Gastroesophageal sphincter (tissue), 3 donors: Measurements from ENCODE around the gene MEF2C.

Experiments used
- EP300 ChIP-seq: sonication (generic); formaldehyde crosslinking; IDR thresholded peaks from one replicate; pipeline ENCODE4 v1.6.1; 2017; ENCODE audit warnings: antibody characterized with exemption, mild to moderate bottlenecking
- POLR2A ChIP-seq, 2 donors: fragments of 450-650 bp; IDR thresholded peaks; one replicate each; pipeline ENCODE4 v1.6.1; 2017; ENCODE audit warnings: antibody characterized with exemption in 2 of 2, mild to moderate bottlenecking in 2 of 2, moderate library complexity in 1 of 2
- POLR2AphosphoS5 ChIP-seq: sonication (generic); formaldehyde crosslinking; IDR thresholded peaks from one replicate; pipeline ENCODE4 v1.6.1; 2017; ENCODE audit warnings: antibody characterized with exemption
- TF ChIP-seq, protein P1 (sequence below), 4 experiments: fragments of 200-600 bp in 2 of 4; fragments of 450-650 bp in 2 of 4; sonication (generic) in 1 of 4; IDR thresholded peaks; one replicate each; pipeline ENCODE4 v1.5.1; 2017 to 2019; ENCODE audit warnings: antibody characterized with exemption in 4 of 4, mild to moderate bottlenecking in 2 of 4, moderate library complexity in 2 of 4

DNA sequence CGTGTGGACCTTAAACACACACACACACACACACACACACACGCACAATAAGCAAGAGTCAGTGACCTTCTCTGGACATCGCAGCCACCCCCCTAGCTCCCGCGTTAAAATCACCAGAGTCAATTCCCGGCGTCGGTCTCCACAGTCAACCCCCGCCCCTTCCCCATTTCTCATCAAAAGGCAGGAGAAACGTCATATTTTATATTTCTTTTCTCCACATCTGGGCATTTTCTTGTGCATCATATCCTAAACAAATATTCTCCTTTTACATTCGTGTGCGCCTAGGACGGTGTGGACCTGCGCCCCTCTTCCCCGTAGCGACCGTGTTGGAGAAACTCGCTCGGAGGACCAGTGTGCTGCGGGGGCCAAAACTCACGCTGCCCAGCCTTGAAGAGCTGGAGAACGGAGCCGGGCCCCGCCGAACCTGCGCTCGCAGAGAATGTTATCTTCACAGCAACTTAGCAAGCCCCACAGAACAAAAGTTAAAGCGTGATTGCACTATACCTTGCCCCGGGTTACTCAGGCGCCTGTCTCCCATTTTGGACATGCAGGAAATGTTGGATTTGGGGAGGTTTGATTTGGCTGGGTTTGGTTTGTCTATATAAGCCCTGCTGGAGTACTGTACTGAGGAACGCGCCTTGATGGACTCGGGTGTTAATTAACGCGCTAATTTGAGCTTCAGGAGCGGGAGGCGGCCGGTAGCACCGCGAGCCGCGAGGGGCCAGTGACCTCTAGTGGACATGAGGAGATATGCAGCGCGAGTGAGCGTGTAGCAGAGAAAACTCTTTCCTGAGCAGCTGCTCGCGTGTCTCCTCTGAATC, 192.4 kb downstream of the MEF2C start:
- TF ChIP-seq, protein P1, sequence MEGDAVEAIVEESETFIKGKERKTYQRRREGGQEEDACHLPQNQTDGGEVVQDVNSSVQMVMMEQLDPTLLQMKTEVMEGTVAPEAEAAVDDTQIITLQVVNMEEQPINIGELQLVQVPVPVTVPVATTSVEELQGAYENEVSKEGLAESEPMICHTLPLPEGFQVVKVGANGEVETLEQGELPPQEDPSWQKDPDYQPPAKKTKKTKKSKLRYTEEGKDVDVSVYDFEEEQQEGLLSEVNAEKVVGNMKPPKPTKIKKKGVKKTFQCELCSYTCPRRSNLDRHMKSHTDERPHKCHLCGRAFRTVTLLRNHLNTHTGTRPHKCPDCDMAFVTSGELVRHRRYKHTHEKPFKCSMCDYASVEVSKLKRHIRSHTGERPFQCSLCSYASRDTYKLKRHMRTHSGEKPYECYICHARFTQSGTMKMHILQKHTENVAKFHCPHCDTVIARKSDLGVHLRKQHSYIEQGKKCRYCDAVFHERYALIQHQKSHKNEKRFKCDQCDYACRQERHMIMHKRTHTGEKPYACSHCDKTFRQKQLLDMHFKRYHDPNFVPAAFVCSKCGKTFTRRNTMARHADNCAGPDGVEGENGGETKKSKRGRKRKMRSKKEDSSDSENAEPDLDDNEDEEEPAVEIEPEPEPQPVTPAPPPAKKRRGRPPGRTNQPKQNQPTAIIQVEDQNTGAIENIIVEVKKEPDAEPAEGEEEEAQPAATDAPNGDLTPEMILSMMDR (IDR thresholded peaks at IDR 0.05) = peak; percentile 72 to 96 (median 82)
- peak; percentile 18 for TF ChIP-seq POLR2AphosphoS5
- TF ChIP-seq EP300 = no peak
- TF ChIP-seq POLR2A (IDR thresholded peaks at IDR 0.05) = no peak
